Progenitor cell of endocrine pancreas (in vitro differentiated cells): ENCODE measurements around the gene SCN3B. TPM values are rescaled to one million over a fixed set of nuclear protein-coding genes. Genes with fewer than 3 reads are reported as not detected.

ENCODE experiments used
- DNase-seq: peaks from one replicate; pipeline ENCODE4 v3.0.0; 2021; ENCODE audit warnings: low spot score; ENCODE audit not compliant: unreplicated experiment
- H3K27ac Mint-ChIP-seq: 2 replicates; pipeline ENCODE4 v1.8.0; 2021; ENCODE audit warnings: mild to moderate bottlenecking, moderate library complexity, mixed read lengths
- H3K27me3 Mint-ChIP-seq: 2 replicates; pipeline ENCODE4 v1.8.0; 2021; ENCODE audit warnings: mixed read lengths
- H3K36me3 Mint-ChIP-seq: 2 replicates; pipeline ENCODE4 v1.8.0; 2022; ENCODE audit warnings: mixed read lengths; ENCODE audit not compliant: insufficient read depth
- H3K4me1 Mint-ChIP-seq: 2 replicates; pipeline ENCODE4 v1.8.0; 2021; ENCODE audit warnings: low read depth, mixed read lengths
- H3K4me3 Mint-ChIP-seq: 2 replicates; pipeline ENCODE4 v1.8.0; 2021; ENCODE audit warnings: low read depth, mild to moderate bottlenecking, moderate library complexity, mixed read lengths
- H3K9me3 Mint-ChIP-seq: 2 replicates; pipeline ENCODE4 v1.8.0; 2021; ENCODE audit warnings: low read depth, mixed read lengths
- CTCF ChIP-seq: fragments of 200-600 bp; sonication (generic); IDR thresholded peaks from one replicate; pipeline ENCODE4 v1.5.0; 2021; ENCODE audit warnings: antibody characterized with exemption, mild to moderate bottlenecking; ENCODE audit not compliant: unreplicated experiment
- total RNA-seq: library from RNA; stranded (reverse); gene quantifications from 2 replicates; pipeline ENCODE4 v1.2.1, GENCODE V29; 2021

The SCN3B gene
- total RNA-seq, 1 donor from 2014 or later, result 4.0 TPM

GRCh38 chr11:123650901-123651300 lies 3.5 kb downstream of the SCN3B start:
- H3K36me3 Mint-ChIP-seq, result no peaks in the 10 kb centered on the region
- TF ChIP-seq CTCF, result no peak
- no peaks in the 10 kb centered on the region for H3K9me3 Mint-ChIP-seq
- DNase-seq, result no peak
- no peak overlapping the region for H3K4me3 Mint-ChIP-seq
- H3K4me1 Mint-ChIP-seq, result peaks cover 6% of the 10 kb centered on the region
- peaks cover 26% of the 10 kb centered on the region for H3K27me3 Mint-ChIP-seq
- no peak overlapping the region for H3K27ac Mint-ChIP-seq

- Mint-ChIP-seq H3K27ac (no peak overlapping the region), H3K4me3 (no peak overlapping the region), H3K36me3 (no peaks in the 10 kb centered on the region), H3K27me3 (peaks cover 11% of the 10 kb centered on the region), H3K9me3 (no peaks in the 10 kb centered on the region), H3K4me1 (no peaks in the 10 kb centered on the region)
- no peak for DNase-seq
- TF ChIP-seq CTCF, result no peak
Observed at GRCh38 chr11:123645286-123645975, 9.0 kb downstream of the SCN3B start.

- Mint-ChIP-seq H3K4me1 (no peaks in the 10 kb centered on the region), H3K36me3 (no peaks in the 10 kb centered on the region), H3K4me3 (no peak overlapping the region), H3K9me3 (no peaks in the 10 kb centered on the region), H3K27me3 (peaks cover 19% of the 10 kb centered on the region), H3K27ac (no peak overlapping the region)
- TF ChIP-seq CTCF, result peak; percentile 10
- DNase-seq, result no peak
Observed at GRCh38 chr11:123642435-123642834, 12.0 kb downstream of the SCN3B start.

GRCh38 chr11:123641495-123641840 lies 13.0 kb downstream of the SCN3B start:
- no peak for TF ChIP-seq CTCF
- peaks cover 19% of the 10 kb centered on the region for H3K27me3 Mint-ChIP-seq
- no peaks in the 10 kb centered on the region for H3K36me3 Mint-ChIP-seq
- no peak overlapping the region for H3K4me3 Mint-ChIP-seq
- no peak for DNase-seq
- no peak overlapping the region for H3K27ac Mint-ChIP-seq
- H3K4me1 Mint-ChIP-seq, result no peaks in the 10 kb centered on the region
- H3K9me3 Mint-ChIP-seq, result no peaks in the 10 kb centered on the region

- Mint-ChIP-seq H3K4me3 (no peak overlapping the region), H3K27me3 (peaks cover 19% of the 10 kb centered on the region), H3K36me3 (no peaks in the 10 kb centered on the region), H3K27ac (no peak overlapping the region), H3K4me1 (no peaks in the 10 kb centered on the region), H3K9me3 (no peaks in the 10 kb centered on the region)
- peak; percentile 51 for DNase-seq
- peak; percentile 87 for TF ChIP-seq CTCF
Observed at GRCh38 chr11:123640677-123641494, 13.5 kb downstream of the SCN3B start.
